Prostate gland (tissue), 2 donors: ENCODE measurements around the gene TRPV3. TPM values are rescaled to one million over a fixed set of nuclear protein-coding genes. Genes with fewer than 3 reads are reported as not detected.
A peak's percentile ranks its signal among the peaks of the same experiment; 100 is the strongest.

Experiments
- DNase-seq: peaks from one replicate; pipeline ENCODE4 v3.0.0-alpha.2; 2019; ENCODE audit warnings: low spot score
- H3K27ac ChIP-seq, 2 donors: fragments of 200-600 bp; sonication (generic); 2 replicates each; pipeline ENCODE4 v1.5.1; 2017 to 2019
- H3K27me3 ChIP-seq: fragments of 200-600 bp; sonication (generic); replicated peaks from 2 replicates; pipeline ENCODE4 v1.5.1; 2019; ENCODE audit not compliant: insufficient read depth
- H3K36me3 ChIP-seq, 2 donors: fragments of 200-600 bp; sonication (generic); 1 replicate in 1 of 2; 2 replicates in 1 of 2; pipeline versions ENCODE4 v1.5.1 to v1.8.1; 2017 to 2019
- H3K4me1 ChIP-seq: fragments of 200-600 bp; sonication (generic); replicated peaks from 2 replicates; pipeline ENCODE4 v1.5.1; 2019
- H3K4me3 ChIP-seq, 2 donors: fragments of 200-600 bp; sonication (generic); 2 replicates each; pipeline ENCODE4 v1.5.1; 2017 to 2019
- H3K9me3 ChIP-seq: fragments of 200-600 bp; sonication (generic); 2 replicates; pipeline ENCODE4 v1.5.1; 2017
- CTCF ChIP-seq, 4 experiments: fragments of 200-600 bp in 2 of 4; fragments of 450-650 bp in 2 of 4; sonication (generic) in 2 of 4; IDR thresholded peaks; 1 replicate in 3 of 4; 2 replicates in 1 of 4; pipeline ENCODE4 v1.5.1; 2016 to 2019; ENCODE audit warnings: antibody characterized with exemption in 4 of 4, mild to moderate bottlenecking in 2 of 4, moderate library complexity in 2 of 4
- POLR2A ChIP-seq: fragments of 450-650 bp; IDR thresholded peaks from one replicate; pipeline ENCODE4 v1.6.1; 2016; ENCODE audit warnings: antibody characterized with exemption, mild to moderate bottlenecking
- POLR2AphosphoS5 ChIP-seq: sonication (generic); formaldehyde crosslinking; IDR thresholded peaks from one replicate; pipeline ENCODE4 v1.6.1; 2017; ENCODE audit warnings: antibody characterized with exemption
- WGBS: methylation state at CpG from one replicate; pipeline ENCODE4 v1.1.5; 2018; 5-methylcytosine and 5-hydroxymethylcytosine counted together
- intact Hi-C: fragments of 100-400 bp; cut with DNase I; formaldehyde crosslinking; loops from one replicate; pipeline ENCODE4 v1.14.2; 2022
- total RNA-seq, 2 donors: library from RNA; depleted of rRNA; stranded (reverse); fragments of >200 nt; gene quantifications; one replicate each; pipeline ENCODE4 v1.1.0, GENCODE V29; 2016

Gene TRPV3
- total RNA-seq, 2 donors from 2014 or later, result 10.5 TPM; not detected in 1

DNA sequence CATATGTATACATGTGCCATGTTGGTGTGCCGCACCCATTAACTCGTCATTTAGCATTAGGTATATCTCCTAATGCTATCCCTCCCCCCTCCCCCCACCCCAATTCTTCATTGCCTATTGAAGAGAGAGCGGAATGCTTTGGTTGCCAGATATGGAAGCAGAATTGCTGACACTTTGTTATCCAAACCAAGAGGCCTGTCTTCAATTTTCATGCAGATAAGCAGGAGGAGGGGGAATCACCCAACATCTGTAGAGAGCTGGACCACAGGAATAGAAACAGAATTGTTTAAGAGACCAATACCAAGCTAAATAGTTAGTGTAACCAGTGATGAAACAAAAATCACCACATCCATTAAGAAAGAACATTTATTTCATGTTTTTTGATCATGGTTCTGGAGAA lies 74.8 kb downstream of the TRPV3 start:
- no peak for DNase-seq
- Histone ChIP-seq H3K4me1 (no peaks in the 10 kb centered on the region), H3K4me3 (no peak overlapping the region), H3K36me3 (no peaks in the 10 kb centered on the region), H3K9me3 (no peaks in the 10 kb centered on the region), H3K27me3 (no peaks in the 10 kb centered on the region), H3K27ac (no peak overlapping the region)
- intact Hi-C loops, result no loop called here
- 63% methylated on average over 3 of the region's 3 CpGs for WGBS
- TF ChIP-seq CTCF (IDR thresholded peaks at IDR 0.05), result no peak
- TF ChIP-seq POLR2AphosphoS5, result no peak
- TF ChIP-seq POLR2A, result no peak

DNA sequence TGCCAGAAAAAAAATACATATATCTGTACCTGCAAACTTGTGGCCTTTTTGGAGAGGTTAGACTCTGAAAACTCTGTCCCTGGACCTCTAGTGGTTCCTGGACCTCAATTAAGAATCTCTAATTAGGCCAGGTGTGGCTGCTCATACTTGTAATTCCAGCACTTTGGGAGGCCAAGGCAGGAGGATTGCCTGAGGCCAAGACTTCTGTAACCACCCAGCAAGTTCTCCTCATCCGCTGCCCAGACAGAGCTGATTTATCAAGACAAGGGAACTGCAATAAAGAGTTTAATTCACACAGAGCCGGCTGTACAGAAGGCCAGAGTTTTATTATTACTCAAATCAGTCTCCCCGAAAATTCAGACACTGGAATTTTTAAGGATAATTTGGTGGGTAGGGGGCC lies 77.6 kb downstream of the TRPV3 start:
- Histone ChIP-seq H3K9me3 (no peaks in the 10 kb centered on the region), H3K36me3 (no peaks in the 10 kb centered on the region), H3K27me3 (no peaks in the 10 kb centered on the region), H3K4me3 (no peak overlapping the region), H3K4me1 (no peaks in the 10 kb centered on the region), H3K27ac (no peak overlapping the region)
- intact Hi-C loops, result no loop called here
- DNase-seq, result no peak
- 69% methylated on average over 3 of the region's 3 CpGs for WGBS
- no peak for TF ChIP-seq POLR2A
- no peak for TF ChIP-seq POLR2AphosphoS5

DNA sequence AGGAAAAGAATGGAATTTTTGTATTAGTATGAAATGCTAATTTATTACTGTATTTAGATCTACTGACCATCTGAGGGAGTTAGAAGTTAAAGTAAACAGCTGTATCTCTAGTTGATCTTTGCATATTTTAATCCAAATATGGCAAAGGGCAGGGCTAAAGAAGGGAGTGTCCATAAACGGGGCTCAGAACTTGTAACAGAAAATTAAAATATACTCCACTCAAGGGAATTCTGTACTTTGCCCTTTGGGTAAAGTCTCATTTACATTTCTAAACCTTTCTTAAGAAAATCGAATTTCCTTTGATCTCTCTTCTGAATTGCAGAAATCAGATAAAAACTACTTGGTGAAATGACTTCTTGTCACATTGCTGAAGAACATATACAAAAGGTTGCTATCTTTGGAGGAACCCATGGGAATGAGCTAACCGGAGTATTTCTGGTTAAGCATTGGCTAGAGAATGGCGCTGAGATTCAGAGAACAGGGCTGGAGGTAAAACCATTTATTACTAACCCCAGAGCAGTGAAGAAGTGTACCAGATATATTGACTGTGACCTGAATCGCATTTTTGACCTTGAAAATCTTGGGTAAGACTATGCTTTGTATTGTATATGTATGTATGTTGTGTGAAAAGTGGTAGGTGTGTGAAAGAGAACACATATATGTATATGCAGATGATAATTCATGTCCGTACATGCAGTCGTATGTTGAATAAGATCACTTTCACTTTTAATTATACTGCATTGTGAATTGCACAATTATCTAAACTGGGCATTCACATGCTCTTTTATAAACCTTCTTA lies 81.6 kb downstream of the TRPV3 start, which contains the start of gene ASPA:
ASPA (plus strand) TSS at position 186 of the 799 bp plus-strand sequence; CDS start at position 349, 163 bp downstream.
- Histone ChIP-seq H3K9me3 (no peaks in the 10 kb centered on the region), H3K36me3 (no peaks in the 10 kb centered on the region), H3K27ac (peak within 1 kb of the TSS in 1 of 2 donors; percentile 16), H3K27me3 (no peaks in the 10 kb centered on the region), H3K4me1 (no peaks in the 10 kb centered on the region), H3K4me3 (peak within 1 kb of the TSS; percentile 1 to 3)
- TF ChIP-seq POLR2AphosphoS5, result no peak
- no peak for TF ChIP-seq CTCF (IDR thresholded peaks at IDR 0.05)
- TF ChIP-seq POLR2A, result no peak
- no peak for DNase-seq
- intact Hi-C loops, result no loop called here
- 35% methylated on average over 7 of the region's 7 CpGs for WGBS

DNA sequence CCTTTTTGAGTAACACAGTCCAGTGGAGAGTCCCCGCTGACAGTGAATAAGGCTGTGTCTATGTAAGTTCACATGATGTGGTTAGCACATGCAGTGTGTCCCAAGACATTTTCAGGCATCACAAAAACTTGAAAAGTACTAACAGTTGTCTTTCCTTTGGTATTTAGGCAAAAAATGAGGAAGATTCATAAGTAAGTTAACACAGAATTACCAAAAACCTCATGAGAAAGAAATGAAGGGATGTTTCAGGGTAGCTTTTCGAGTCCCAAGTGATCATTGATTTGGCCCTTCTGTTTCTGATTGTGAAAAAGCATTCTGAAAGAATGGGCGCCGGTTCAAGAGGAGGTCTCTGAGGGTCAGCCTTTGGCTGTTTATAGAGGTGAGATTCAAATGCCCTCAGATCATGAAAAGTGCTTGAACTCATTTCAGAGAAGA lies 82.3 kb downstream of the TRPV3 start:
- H3K27ac ChIP-seq, result no peak overlapping the region
- no peaks in the 10 kb centered on the region for H3K4me1 ChIP-seq
- H3K36me3 ChIP-seq, result no peaks in the 10 kb centered on the region
- no peaks in the 10 kb centered on the region for H3K27me3 ChIP-seq
- TF ChIP-seq POLR2A (no peak), CTCF (IDR thresholded peaks at IDR 0.05) (no peak), POLR2AphosphoS5 (no peak)
- no peaks in the 10 kb centered on the region for H3K9me3 ChIP-seq
- no peak for DNase-seq
- WGBS, result 73% methylated on average over 4 of the region's 4 CpGs
- H3K4me3 ChIP-seq, result no peak overlapping the region
- intact Hi-C loops, result no loop called here

DNA sequence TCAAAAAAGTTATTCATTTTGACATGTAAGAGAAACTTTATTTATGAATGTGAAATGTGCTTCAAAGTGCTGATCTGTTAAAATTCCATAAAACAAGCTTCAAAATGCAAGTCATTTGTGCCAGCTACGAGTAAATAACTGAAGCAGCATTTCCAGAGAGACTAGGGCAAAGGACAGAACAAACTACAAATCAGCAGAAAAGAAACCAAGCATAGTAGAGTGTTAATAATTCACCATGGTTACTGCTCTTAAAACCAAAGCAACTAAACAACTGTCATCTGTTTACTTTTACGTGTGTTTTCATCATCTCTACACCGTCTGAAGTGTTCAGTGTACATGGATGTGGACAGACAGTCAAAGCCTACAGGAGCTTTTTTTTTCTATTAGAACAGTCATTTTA lies 83.4 kb downstream of the TRPV3 start:
- no peaks in the 10 kb centered on the region for H3K9me3 ChIP-seq
- H3K4me3 ChIP-seq, result no peak overlapping the region
- H3K27ac ChIP-seq, result no peak overlapping the region
- no peak for DNase-seq
- TF ChIP-seq CTCF (IDR thresholded peaks at IDR 0.05), result no peak
- no peak for TF ChIP-seq POLR2A
- TF ChIP-seq POLR2AphosphoS5, result no peak
- no peaks in the 10 kb centered on the region for H3K36me3 ChIP-seq
- 9% methylated on average over 3 of the region's 3 CpGs for WGBS
- intact Hi-C loops, result no loop called here
- H3K4me1 ChIP-seq, result no peaks in the 10 kb centered on the region
- H3K27me3 ChIP-seq, result no peaks in the 10 kb centered on the region
